SH-SY5Y (cell line): ENCODE measurements around the gene LRRC8D.

Experiments used
- GATA2 ChIP-seq: IDR thresholded peaks from 2 replicates; pipeline ENCODE4 v1.6.1; 2011; ENCODE audit warnings: mild to moderate bottlenecking, low read depth, low read length
- GATA3 ChIP-seq: IDR thresholded peaks from 2 replicates; pipeline ENCODE4 v1.6.1; 2011; ENCODE audit warnings: low read depth, mild to moderate bottlenecking, low read length, moderate library complexity

Gene LRRC8D

GRCh38 chr1:89804642-89805237, 16.1 kb upstream of the LRRC8D start:
- TF ChIP-seq GATA2 (no peak), GATA3 (no peak)

- TF ChIP-seq GATA2 (no peak), GATA3 (no peak)
Observed at GRCh38 chr1:89806616-89807015, 14.2 kb upstream of the LRRC8D start.

- no peak for TF ChIP-seq GATA3
- TF ChIP-seq GATA2, result no peak
Observed at GRCh38 chr1:89807503-89807902, 13.3 kb upstream of the LRRC8D start.

GRCh38 chr1:89807983-89808382, 12.8 kb upstream of the LRRC8D start:
- no peak for TF ChIP-seq GATA2
- TF ChIP-seq GATA3, result no peak

GRCh38 chr1:89808441-89809117, 12.3 kb upstream of the LRRC8D start:
- no peak for TF ChIP-seq GATA3
- TF ChIP-seq GATA2, result no peak

- TF ChIP-seq GATA3 (no peak), GATA2 (no peak)
Observed at GRCh38 chr1:89809556-89809955, 11.3 kb upstream of the LRRC8D start.

GRCh38 chr1:89810302-89810701, 10.5 kb upstream of the LRRC8D start:
- TF ChIP-seq GATA3, result no peak
- TF ChIP-seq GATA2, result no peak

GRCh38 chr1:89810880-89811279, 10.0 kb upstream of the LRRC8D start:
- TF ChIP-seq GATA2, result no peak
- no peak for TF ChIP-seq GATA3

- TF ChIP-seq GATA2 (no peak), GATA3 (no peak)
Observed at GRCh38 chr1:89812992-89813391, 7.8 kb upstream of the LRRC8D start.

- TF ChIP-seq GATA2 (no peak), GATA3 (no peak)
Observed at GRCh38 chr1:89815040-89815439, 5.8 kb upstream of the LRRC8D start.

- TF ChIP-seq GATA3, result no peak
- no peak for TF ChIP-seq GATA2
Observed at GRCh38 chr1:89815611-89816010, 5.2 kb upstream of the LRRC8D start.

- TF ChIP-seq GATA2 (no peak), GATA3 (no peak)
Observed at GRCh38 chr1:89816366-89816765, 4.5 kb upstream of the LRRC8D start.

- TF ChIP-seq GATA3, result no peak
- no peak for TF ChIP-seq GATA2
Observed at GRCh38 chr1:89821322-89822108, 683 bp downstream of the LRRC8D start.

- no peak for TF ChIP-seq GATA2
Observed at GRCh38 chr1:89822109-89822962, 1.5 kb downstream of the LRRC8D start.
